DMS114 treated with DMSO at 0.1 percent for 48 hours (cell line): ENCODE data around the gene TBK1.
"Not testable (repeated sequence)": the region's sequence is repeated elsewhere in the genome, so short reads cannot be mapped to it uniquely, and the experiment has no call there.

Source experiments
- DNase-seq: peaks from one replicate; lab custom pipeline; 2025; ENCODE audit not compliant: unreplicated experiment; lab: John Stamatoyannopoulos, UW

The TBK1 gene

DNA sequence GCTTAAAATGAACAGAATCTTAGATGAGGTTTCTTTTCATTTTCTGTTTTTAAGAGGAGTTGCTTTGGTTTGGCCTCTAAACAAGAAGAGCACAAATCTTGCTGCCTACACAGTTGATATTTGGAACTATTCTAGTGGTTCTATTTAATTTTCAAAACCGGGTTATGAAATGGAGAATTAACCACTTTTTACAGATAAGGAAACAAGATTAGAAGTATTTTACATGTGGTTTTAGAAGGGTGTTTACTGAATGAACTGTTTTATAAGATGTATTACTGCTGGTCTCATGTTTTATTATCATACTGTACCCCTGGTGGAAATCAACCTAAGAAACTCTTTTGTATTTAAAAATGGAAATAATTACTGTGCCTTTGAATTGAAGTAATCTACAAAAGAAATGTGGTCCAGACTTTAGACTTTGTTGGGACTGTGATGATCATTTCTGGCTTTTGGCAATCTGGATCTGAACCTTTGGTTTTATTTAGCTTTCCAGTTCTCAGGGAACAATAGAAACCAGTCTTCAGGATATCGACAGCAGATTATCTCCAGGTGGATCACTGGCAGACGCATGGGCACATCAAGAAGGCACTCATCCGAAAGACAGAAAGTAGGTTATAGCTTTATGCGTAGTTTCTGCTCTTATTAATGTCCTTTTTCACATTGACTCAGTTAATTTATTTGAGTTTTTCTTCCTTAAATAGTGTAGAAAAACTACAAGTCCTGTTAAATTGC, 43.2 kb downstream of the TBK1 start:
- DNase-seq, result no peak

DNA sequence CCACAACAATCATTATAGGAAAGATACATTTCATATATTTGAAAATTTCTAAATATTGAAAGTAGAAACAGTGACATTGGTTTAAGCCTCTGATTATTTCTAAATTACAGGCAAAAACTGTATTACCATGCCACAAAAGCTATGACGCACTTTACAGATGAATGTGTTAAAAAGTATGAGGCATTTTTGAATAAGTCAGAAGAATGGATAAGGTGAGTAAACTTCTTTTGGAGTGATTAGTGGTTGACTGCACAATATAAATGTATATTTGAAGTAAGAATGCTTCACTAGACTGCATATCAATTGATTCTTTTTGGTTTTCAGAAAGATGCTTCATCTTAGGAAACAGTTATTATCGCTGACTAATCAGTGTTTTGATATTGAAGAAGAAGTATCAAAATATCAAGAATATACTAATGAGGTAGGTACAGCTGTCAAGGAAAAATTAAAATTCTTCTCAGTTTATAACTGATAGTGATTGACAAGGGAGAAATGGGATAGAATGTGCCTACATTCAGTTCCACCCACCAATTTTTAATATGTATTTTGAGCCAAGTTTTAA, 45.0 kb downstream of the TBK1 start:
- DNase-seq, result no peak

- DNase-seq, result no peak
Measured at GRCh38 chr12:64497484-64497883, 45.6 kb downstream of the TBK1 start.

- no peak for DNase-seq
Measured at GRCh38 chr12:64497903-64498302, 46.0 kb downstream of the TBK1 start.

DNA sequence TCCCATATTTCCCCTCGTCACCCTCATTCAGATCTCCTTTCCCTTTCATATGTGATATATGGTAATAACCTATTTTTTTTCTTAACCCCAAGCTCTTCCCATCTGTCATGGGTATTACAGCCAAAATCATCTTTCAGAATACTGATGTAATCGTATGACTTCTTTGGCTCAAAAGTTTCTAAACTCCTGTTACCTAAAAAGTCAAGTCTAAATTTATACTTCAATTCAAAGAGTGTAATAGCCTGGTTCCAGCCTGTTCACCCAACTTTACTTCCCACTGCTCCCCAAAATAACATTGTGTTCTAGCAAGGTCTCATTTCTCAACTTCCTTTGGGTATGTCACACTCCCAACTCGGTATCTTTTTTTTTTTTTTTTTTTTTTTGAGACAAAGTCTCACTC, 48.5 kb downstream of the TBK1 start:
- DNase-seq, result no peak

- no peak for DNase-seq
Measured at GRCh38 chr12:64501486-64501885, 49.6 kb downstream of the TBK1 start.

DNA sequence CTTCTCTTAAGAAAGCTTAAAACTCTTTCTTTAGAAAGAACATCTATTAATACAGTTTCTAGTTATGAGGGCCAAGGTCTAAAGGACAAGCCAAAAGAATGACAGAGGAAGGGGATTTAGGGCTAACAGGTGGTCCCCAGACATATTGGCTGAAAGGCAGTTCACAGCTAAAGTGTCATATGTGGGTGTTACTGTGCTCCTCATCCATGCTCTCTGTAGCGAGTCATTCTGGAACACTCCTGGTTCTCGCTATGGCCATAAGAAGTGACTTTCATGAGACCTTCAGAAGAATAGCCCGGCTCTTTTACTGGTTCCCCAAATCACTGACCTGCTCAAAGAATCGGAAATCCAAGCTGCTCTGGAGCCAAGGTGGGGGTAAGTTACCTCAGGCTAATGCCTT, 55.0 kb downstream of the TBK1 start:
- no peak for DNase-seq

DNA sequence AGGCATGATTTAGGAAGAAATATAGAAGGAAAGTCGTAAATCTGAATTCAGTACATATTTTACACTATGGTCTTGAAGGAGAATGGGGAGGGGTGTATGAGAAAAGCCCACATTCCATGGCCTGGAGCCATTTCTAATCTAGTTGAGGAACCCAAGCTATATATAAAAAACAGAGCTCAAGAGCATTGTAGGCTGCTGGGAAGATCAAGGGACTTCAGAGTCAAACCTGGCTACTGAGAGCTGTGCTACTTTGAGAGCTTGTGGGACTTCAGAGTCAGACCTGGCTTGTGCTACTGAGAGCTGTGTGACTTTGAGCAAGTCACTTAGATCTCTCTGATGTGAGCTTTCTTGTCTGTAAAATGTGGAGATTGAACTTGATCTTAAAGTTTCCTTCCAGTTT, 58.7 kb downstream of the TBK1 start:
- DNase-seq, result no peak

- no peak for DNase-seq
Measured at GRCh38 chr12:64518396-64518795, 66.5 kb downstream of the TBK1 start.

DNA sequence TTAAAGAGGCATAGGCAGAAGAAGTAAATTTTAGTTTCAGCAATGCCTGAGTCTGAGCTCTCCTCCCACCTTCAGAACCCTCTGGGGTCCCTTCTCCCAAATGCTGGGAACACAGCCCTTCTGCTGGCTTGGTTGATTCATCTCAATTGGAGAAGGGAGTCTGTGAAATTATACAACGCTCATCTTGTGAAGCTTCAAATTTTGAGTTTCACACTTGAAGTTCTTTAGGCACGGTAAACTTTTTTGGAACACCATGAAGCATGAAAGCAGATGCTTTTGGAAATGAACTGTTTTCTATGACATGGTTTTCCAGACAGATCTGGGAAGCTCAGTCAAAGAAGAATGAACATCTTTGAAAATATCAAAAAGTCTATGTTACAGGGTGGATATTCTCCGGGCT, 69.9 kb downstream of the TBK1 start:
- DNase-seq, result no peak

DNA sequence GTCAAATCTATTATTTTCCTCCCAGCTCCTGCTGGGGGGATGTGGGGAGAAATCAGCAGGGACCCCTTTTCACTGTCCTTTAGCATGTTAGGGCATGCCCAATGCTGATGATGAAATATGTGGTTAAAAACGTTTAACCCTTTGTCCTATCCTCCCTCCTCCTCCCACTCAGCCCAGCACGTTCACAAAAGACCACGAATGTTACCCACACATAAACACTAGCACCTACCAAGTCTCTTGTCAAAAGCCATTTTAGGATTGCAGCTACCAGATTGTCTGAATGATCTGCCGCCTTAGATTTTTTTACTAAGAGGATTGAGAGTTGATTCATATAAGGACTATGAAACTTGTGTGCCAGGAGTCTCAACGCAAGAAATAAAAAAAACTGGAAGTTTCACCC, 70.4 kb downstream of the TBK1 start:
- DNase-seq, result no peak

DNA sequence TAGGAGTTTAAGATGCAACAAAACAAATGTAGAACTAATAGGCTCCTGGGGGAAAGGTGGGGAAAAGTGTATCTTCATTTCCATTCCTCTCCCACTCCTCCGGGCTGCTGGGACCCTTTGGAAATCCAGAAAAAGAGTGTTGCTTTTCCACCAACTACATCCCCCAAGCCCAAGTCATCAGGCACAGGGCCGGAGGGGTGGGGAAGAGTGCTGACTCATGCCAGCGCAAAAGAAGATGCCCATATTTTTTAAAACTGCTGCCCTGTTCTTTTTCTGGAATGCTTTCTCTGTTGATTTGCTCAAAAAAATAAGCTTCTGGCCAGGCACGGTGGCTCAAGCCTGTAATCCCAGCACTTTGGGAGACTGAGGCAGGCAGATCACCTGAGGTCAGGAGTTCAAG, 70.9 kb downstream of the TBK1 start:
- no peak for DNase-seq

DNA sequence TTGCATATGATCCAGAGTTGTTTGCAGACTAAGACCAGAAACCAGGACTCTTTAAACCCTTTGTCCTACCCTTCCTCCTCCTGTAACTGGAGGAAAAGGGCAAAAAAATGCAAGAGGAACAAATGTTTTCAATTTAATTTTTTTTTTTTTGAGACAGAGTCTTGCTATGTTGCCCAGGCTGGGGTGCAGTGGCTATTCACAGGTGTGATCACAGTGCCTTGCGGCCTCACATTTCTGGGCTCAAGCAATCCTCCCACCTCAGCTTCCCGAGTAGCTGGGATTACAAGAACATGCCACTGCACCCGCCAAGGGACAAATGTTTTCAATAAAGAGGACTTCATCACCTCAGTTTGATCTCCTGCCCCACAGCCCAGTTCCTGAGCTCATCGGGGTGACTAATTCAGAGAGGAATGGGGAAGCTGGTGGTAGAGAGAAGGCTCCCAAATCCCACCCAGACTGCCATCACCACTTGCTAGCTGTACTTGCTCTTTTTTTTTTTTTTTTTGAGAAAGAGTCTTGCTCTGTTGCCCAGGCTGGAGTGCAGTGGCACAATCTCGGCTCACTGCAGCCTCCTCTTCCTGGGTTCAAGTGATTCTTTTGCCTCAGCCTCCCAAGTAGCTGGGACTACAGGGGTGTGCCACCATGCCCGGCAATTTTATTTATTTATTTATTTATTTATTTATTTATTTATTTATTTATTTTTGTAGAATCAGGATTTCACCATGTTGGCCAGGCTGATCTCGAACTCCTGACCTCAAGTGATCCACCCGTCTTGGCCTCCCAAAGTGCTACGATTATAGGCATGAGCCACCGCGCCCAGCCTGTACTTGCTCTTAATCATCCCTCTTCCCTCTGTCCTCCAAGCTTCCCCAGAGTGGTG, 71.9 kb downstream of the TBK1 start:
- DNase-seq, result not testable (repeated sequence)

GRCh38 chr12:64525461-64526160, 73.7 kb downstream of the TBK1 start:
- no peak for DNase-seq

- no peak for DNase-seq
Measured at GRCh38 chr12:64526859-64527258, 74.9 kb downstream of the TBK1 start.

GRCh38 chr12:64528616-64529015, 76.7 kb downstream of the TBK1 start:
- no peak for DNase-seq

- DNase-seq, result no peak
Measured at GRCh38 chr12:64530566-64530965, 78.6 kb downstream of the TBK1 start.

- DNase-seq, result no peak
Measured at GRCh38 chr12:64531665-64532334, 79.9 kb downstream of the TBK1 start.

DNA sequence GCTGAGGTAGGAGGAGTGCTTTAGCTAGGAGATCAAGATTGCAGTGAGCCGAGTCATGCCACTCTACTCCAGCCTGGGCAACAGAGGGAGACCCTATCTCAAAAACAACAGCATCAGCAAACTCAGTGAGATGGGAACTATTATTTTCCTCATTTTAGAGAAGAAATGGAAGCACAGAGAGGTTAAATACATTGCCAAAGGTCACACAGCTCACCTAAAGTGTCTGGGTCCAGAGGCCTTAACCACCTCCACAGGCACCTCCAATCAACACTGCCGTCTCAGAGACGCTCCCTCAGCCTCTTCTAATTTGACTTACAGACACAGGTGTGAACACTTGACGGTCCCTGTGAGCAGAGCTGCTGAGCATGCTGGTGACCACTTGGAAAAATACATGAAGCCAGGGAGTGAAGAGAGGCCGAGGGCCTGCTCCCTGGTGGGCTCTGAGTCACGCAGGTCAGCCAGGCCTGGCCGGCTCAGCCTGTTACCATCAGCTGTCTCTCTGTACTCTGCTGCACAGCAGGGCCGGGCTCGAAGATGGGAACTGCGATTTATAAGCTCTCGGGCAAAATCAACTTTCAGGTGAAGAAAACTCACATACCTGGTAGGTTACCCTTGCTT, 80.9 kb downstream of the TBK1 start:
- no peak for DNase-seq

DNA sequence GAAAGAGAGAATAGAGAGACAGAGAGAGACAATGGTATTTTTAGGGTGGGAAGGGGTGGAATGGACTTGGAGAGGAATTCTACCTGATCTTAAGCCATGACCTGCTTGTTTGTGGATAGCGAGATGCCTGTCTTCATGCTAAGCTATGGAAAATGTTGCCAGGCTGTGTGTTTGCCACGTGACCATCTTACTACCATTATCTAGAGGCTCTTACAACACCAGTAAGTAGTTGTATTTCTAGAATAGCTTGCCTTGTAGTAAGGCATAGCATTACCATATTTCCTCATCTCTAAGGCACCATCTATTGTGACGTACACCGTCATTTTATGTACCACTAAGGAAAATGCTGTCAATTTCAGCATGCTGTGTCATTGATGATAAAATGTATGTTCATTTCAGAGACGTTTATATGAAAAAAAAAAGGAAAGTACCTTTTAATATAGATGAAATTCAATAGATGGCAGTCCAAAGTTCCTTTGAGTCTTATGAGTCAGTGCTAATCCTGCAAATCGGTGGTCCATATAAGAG, 82.8 kb downstream of the TBK1 start:
- DNase-seq, result no peak
